IMR-90 (cell line): ENCODE data around the gene CYP19A1.

Experiments
- BHLHE40 ChIP-seq: fragments of 150-350 bp; IDR thresholded peaks from 2 replicates; pipeline ENCODE4 v1.6.1; 2016; ENCODE audit warnings: mild to moderate bottlenecking, low read depth, low read length
- CEBPB ChIP-seq: IDR thresholded peaks from 2 replicates; pipeline ENCODE4 v1.6.1; 2012; ENCODE audit warnings: low read depth, low read length, improper control_type of control experiment
- CHD1 ChIP-seq: IDR thresholded peaks from 2 replicates; pipeline ENCODE4 v1.6.1; 2012; ENCODE audit warnings: low read depth, low read length, improper control_type of control experiment
- FOS ChIP-seq: fragments of 150-350 bp; IDR thresholded peaks from 2 replicates; pipeline ENCODE4 v1.6.1; 2016; ENCODE audit warnings: low read depth, low read length
- MAZ ChIP-seq: IDR thresholded peaks from 2 replicates; pipeline ENCODE4 v1.6.1; 2012; ENCODE audit warnings: low read depth, mild to moderate bottlenecking, low read length, improper control_type of control experiment, moderate library complexity, borderline replicate concordance
- MXI1 ChIP-seq: IDR thresholded peaks from 2 replicates; pipeline ENCODE4 v1.6.1; 2012; ENCODE audit warnings: low read depth, mild to moderate bottlenecking, low read length, moderate library complexity, borderline replicate concordance
- NFE2L2 ChIP-seq: fragments of 150-350 bp; IDR thresholded peaks from 2 replicates; pipeline ENCODE4 v1.6.1; 2016; ENCODE audit warnings: low read depth, mild to moderate bottlenecking, low read length
- POLR2A ChIP-seq: IDR thresholded peaks from 2 replicates; pipeline ENCODE4 v1.6.1; 2012; ENCODE audit warnings: mild to moderate bottlenecking, low read depth, low read length
- RAD21 ChIP-seq: IDR thresholded peaks from 2 replicates; pipeline ENCODE4 v1.6.1; 2012; ENCODE audit warnings: low read length, improper control_type of control experiment
- RCOR1 ChIP-seq: IDR thresholded peaks from 2 replicates; pipeline ENCODE4 v1.6.1; 2012; ENCODE audit warnings: mild to moderate bottlenecking, low read length, improper control_type of control experiment; ENCODE audit not compliant: insufficient replicate concordance
- SMC3 ChIP-seq: fragments of 150-350 bp; IDR thresholded peaks from 2 replicates; pipeline ENCODE4 v1.6.1; 2016; ENCODE audit warnings: low read depth, mild to moderate bottlenecking, antibody characterized with exemption, low read length, moderate library complexity
- USF2 ChIP-seq: fragments of 150-350 bp; IDR thresholded peaks from 2 replicates; pipeline ENCODE4 v1.6.1; 2017; ENCODE audit warnings: mild to moderate bottlenecking, antibody characterized with exemption, low read length, low read depth
- TF ChIP-seq, protein P1 (sequence below): conservative IDR thresholded peaks from 2 replicates; pipeline ENCODE4 v1.5.1; 2012; ENCODE audit warnings: mild to moderate bottlenecking, low read depth, low read length, improper control_type of control experiment

- TF ChIP-seq, protein P1, sequence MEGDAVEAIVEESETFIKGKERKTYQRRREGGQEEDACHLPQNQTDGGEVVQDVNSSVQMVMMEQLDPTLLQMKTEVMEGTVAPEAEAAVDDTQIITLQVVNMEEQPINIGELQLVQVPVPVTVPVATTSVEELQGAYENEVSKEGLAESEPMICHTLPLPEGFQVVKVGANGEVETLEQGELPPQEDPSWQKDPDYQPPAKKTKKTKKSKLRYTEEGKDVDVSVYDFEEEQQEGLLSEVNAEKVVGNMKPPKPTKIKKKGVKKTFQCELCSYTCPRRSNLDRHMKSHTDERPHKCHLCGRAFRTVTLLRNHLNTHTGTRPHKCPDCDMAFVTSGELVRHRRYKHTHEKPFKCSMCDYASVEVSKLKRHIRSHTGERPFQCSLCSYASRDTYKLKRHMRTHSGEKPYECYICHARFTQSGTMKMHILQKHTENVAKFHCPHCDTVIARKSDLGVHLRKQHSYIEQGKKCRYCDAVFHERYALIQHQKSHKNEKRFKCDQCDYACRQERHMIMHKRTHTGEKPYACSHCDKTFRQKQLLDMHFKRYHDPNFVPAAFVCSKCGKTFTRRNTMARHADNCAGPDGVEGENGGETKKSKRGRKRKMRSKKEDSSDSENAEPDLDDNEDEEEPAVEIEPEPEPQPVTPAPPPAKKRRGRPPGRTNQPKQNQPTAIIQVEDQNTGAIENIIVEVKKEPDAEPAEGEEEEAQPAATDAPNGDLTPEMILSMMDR, result no peak
- TF ChIP-seq CHD1 (no peak), POLR2A (no peak), MXI1 (no peak), USF2 (no peak), CEBPB (no peak), FOS (no peak), RCOR1 (no peak), NFE2L2 (no peak), BHLHE40 (no peak), RAD21 (no peak), MAZ (no peak), SMC3 (no peak)
Observed at GRCh38 chr15:51374131-51374530, 35.7 kb upstream of the CYP19A1 start.
